SU-DHL-6 (cell line): Measurements from ENCODE around the gene SETBP1.

Source experiments
- H2AFZ ChIP-seq: fragments of 200-600 bp; sonication (generic); 2 replicates; pipeline ENCODE4 v1.6.1; 2014; ENCODE audit warnings: low read depth, mild to moderate bottlenecking, moderate library complexity, mixed read lengths, antibody characterized with exemption, low read length; ENCODE audit not compliant: severe bottlenecking
- H3F3A ChIP-seq: fragments of 200-600 bp; shearing (Covaris generic); 2 replicates; pipeline ENCODE4 v1.6.0; 2016; ENCODE audit warnings: antibody characterized with exemption, mild to moderate bottlenecking; ENCODE audit not compliant: insufficient read depth
- H3K27ac ChIP-seq: fragments of 200-600 bp; sonication (generic); 2 replicates; pipeline ENCODE4 v1.5.1; 2016; ENCODE audit warnings: low read depth, mild to moderate bottlenecking, low read length, moderate library complexity, mixed read lengths
- H3K27me3 ChIP-seq: fragments of 200-600 bp; sonication (generic), shearing (Covaris generic); 2 replicates; pipeline ENCODE4 v1.6.0; 2014; ENCODE audit warnings: mild to moderate bottlenecking, low read length
- H3K36me3 ChIP-seq: fragments of 200-600 bp; sonication (generic); 2 replicates; pipeline ENCODE4 v1.6.1; 2014; ENCODE audit warnings: mild to moderate bottlenecking, low read length, mixed read lengths
- H3K4me2 ChIP-seq: fragments of 300-600, 200-600 bp; shearing (Covaris generic), sonication (generic); 2 replicates; pipeline ENCODE4 v1.6.0; 2014; ENCODE audit warnings: low read length, low read depth, mild to moderate bottlenecking; ENCODE audit not compliant: poor library complexity, severe bottlenecking
- H3K4me3 ChIP-seq: fragments of 200-600 bp; sonication (generic); 2 replicates; pipeline ENCODE4 v1.5.1; 2014; ENCODE audit warnings: antibody characterized with exemption, low read length, mild to moderate bottlenecking, mixed read lengths; ENCODE audit not compliant: insufficient read depth, poor library complexity, severe bottlenecking
- H3K79me2 ChIP-seq: fragments of 200-600 bp; sonication (generic); 2 replicates; pipeline ENCODE4 v1.6.1; 2014; ENCODE audit warnings: mild to moderate bottlenecking, low read length, moderate library complexity; ENCODE audit not compliant: insufficient read depth
- H3K9ac ChIP-seq: fragments of 200-600 bp; sonication (generic); 2 replicates; pipeline ENCODE4 v1.7.0; 2014; ENCODE audit warnings: mild to moderate bottlenecking, low read length
- H3K9me2 ChIP-seq: fragments of 200-600 bp; sonication (generic); replicated peaks from 2 replicates; pipeline ENCODE4 v1.6.1; 2014; ENCODE audit warnings: low read length; ENCODE audit not compliant: insufficient read depth
- H3K9me3 ChIP-seq: fragments of 200-600 bp; sonication (generic); 2 replicates; pipeline ENCODE4 v1.6.1; 2014; ENCODE audit warnings: low read length, mixed read lengths; ENCODE audit not compliant: insufficient read depth
- H4K20me1 ChIP-seq: fragments of 200-600 bp; sonication (generic); 2 replicates; pipeline ENCODE4 v1.6.1; 2014; ENCODE audit warnings: low read depth, mild to moderate bottlenecking, antibody characterized with exemption, low read length, moderate library complexity, mixed read lengths
- EZH2phosphoT487 ChIP-seq: fragments of 200-600 bp; sonication (generic), shearing (Covaris generic); conservative IDR thresholded peaks from 2 replicates; pipeline ENCODE4 v1.6.1; 2018; ENCODE audit warnings: mild to moderate bottlenecking, antibody characterized with exemption, low read length, moderate library complexity, mixed read lengths
- TF ChIP-seq, protein P1 (sequence below): fragments of 200-600 bp; sonication (generic); IDR thresholded peaks from one replicate; pipeline ENCODE4 v1.5.1; 2017; ENCODE audit warnings: antibody characterized with exemption, mild to moderate bottlenecking, low read length, moderate library complexity; ENCODE audit not compliant: insufficient read depth, poor library complexity, severe bottlenecking

The SETBP1 gene

DNA sequence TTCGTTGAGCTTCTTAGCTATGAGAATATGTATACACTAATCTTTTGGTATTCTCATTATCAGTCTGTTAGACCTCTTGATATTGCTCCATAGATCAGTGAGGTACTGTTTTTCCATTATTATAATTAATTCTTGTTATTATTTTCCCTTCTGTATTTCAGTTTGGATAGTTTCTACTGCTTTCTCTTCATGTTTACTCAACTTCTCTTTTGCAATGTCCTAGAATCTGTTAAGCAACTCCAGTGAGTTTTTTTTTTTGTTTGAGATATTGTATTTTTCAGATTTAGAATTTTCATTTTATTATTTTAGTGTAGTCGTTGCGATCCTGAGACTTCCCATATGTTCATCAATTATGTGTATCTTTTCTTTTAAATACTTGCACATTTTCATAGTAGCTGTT, 260.8 kb downstream of the SETBP1 start:
- no peak for TF ChIP-seq EZH2phosphoT487
- TF ChIP-seq, protein P1, sequence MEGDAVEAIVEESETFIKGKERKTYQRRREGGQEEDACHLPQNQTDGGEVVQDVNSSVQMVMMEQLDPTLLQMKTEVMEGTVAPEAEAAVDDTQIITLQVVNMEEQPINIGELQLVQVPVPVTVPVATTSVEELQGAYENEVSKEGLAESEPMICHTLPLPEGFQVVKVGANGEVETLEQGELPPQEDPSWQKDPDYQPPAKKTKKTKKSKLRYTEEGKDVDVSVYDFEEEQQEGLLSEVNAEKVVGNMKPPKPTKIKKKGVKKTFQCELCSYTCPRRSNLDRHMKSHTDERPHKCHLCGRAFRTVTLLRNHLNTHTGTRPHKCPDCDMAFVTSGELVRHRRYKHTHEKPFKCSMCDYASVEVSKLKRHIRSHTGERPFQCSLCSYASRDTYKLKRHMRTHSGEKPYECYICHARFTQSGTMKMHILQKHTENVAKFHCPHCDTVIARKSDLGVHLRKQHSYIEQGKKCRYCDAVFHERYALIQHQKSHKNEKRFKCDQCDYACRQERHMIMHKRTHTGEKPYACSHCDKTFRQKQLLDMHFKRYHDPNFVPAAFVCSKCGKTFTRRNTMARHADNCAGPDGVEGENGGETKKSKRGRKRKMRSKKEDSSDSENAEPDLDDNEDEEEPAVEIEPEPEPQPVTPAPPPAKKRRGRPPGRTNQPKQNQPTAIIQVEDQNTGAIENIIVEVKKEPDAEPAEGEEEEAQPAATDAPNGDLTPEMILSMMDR = no peak

GRCh38 chr18:44942073-44942472, 261.4 kb downstream of the SETBP1 start:
- H2AFZ ChIP-seq = no peak overlapping the region
- no peak overlapping the region for H3K4me2 ChIP-seq
- no peaks in the 10 kb centered on the region for H3K79me2 ChIP-seq
- no peak overlapping the region for H3K4me3 ChIP-seq
- H3K27me3 ChIP-seq = no peaks in the 10 kb centered on the region
- no peaks in the 10 kb centered on the region for H4K20me1 ChIP-seq
- no peaks in the 10 kb centered on the region for H3K9me3 ChIP-seq
- H3K9ac ChIP-seq = no peak overlapping the region
- no peak overlapping the region for H3K27ac ChIP-seq
- no peaks in the 10 kb centered on the region for H3K9me2 ChIP-seq
- TF ChIP-seq, protein P1 = no peak
- no peak for TF ChIP-seq EZH2phosphoT487
- H3F3A ChIP-seq = no peaks in the 10 kb centered on the region
- no peaks in the 10 kb centered on the region for H3K36me3 ChIP-seq

More for the DNA sequence above, 260.8 kb downstream of the SETBP1 start:
- Histone ChIP-seq H3K9me3 (no peaks in the 10 kb centered on the region), H3K27ac (no peak overlapping the region), H3K9ac (no peak overlapping the region), H3F3A (no peaks in the 10 kb centered on the region), H3K9me2 (no peaks in the 10 kb centered on the region), H4K20me1 (no peaks in the 10 kb centered on the region), H3K36me3 (no peaks in the 10 kb centered on the region), H3K4me3 (no peak overlapping the region), H2AFZ (no peak overlapping the region), H3K79me2 (no peaks in the 10 kb centered on the region), H3K4me2 (no peak overlapping the region), H3K27me3 (no peaks in the 10 kb centered on the region)

- Histone ChIP-seq H2AFZ (no peak overlapping the region), H4K20me1 (no peaks in the 10 kb centered on the region), H3K79me2 (no peaks in the 10 kb centered on the region), H3K36me3 (no peaks in the 10 kb centered on the region), H3K27me3 (no peaks in the 10 kb centered on the region), H3K4me2 (no peak overlapping the region), H3K9me2 (no peaks in the 10 kb centered on the region), H3K4me3 (no peak overlapping the region), H3K27ac (no peak overlapping the region), H3K9me3 (no peaks in the 10 kb centered on the region), H3F3A (no peaks in the 10 kb centered on the region), H3K9ac (no peak overlapping the region)
- no peak for TF ChIP-seq EZH2phosphoT487
- TF ChIP-seq, protein P1 = no peak
Measured at GRCh38 chr18:44943311-44943881, 262.7 kb downstream of the SETBP1 start.
